Liver (tissue), 9 donors: ENCODE measurements around the gene RASGRF1. TPM values are rescaled to one million over a fixed set of nuclear protein-coding genes. Genes with fewer than 3 reads are reported as not detected.

Experiments used
- DNase-seq: peaks from one replicate; pipeline ENCODE4 v3.0.0-alpha.2; 2017; ENCODE audit warnings: low spot score
- H3K27ac ChIP-seq, 2 donors: one replicate each; pipeline ENCODE4 v1.7.0; 2013; ENCODE audit warnings: inconsistent platforms in 2 of 2, low read length in 2 of 2, control low read depth in 1 of 2, low read depth in 1 of 2, mild to moderate bottlenecking in 1 of 2
- H3K27me3 ChIP-seq, 4 donors: one replicate each; pipeline versions ENCODE4 v1.6.1 to v1.7.0; 2013; ENCODE audit warnings: low read length in 3 of 4, inconsistent platforms in 1 of 4, mild to moderate bottlenecking in 1 of 4, moderate library complexity in 1 of 4; ENCODE audit not compliant: control insufficient read depth in 4 of 4, insufficient read depth in 4 of 4
- H3K36me3 ChIP-seq, 4 donors: one replicate each; pipeline versions ENCODE4 v1.6.1 to v1.7.0; 2013; ENCODE audit warnings: low read length in 3 of 4, mild to moderate bottlenecking in 3 of 4, low read depth in 1 of 4, moderate library complexity in 1 of 4; ENCODE audit not compliant: control insufficient read depth in 4 of 4, insufficient read depth in 3 of 4
- H3K4me1 ChIP-seq, 4 donors: one replicate each; pipeline versions ENCODE4 v1.6.1 to v1.7.0; 2013; ENCODE audit warnings: low read length in 3 of 4, mild to moderate bottlenecking in 3 of 4, moderate library complexity in 1 of 4; ENCODE audit not compliant: control insufficient read depth in 4 of 4, insufficient read depth in 4 of 4
- H3K4me3 ChIP-seq, 3 donors: one replicate each; pipeline versions ENCODE4 v1.6.1 to v1.7.0; 2013; ENCODE audit warnings: low read length in 3 of 3, control low read depth in 1 of 3, low read depth in 1 of 3, mild to moderate bottlenecking in 1 of 3
- H3K9ac ChIP-seq, 2 donors: one replicate each; pipeline ENCODE4 v1.7.0; 2013; ENCODE audit warnings: low read length in 2 of 2, mild to moderate bottlenecking in 2 of 2, moderate library complexity in 2 of 2, control low read depth in 1 of 2, low read depth in 1 of 2
- H3K9me3 ChIP-seq, 4 donors: one replicate each; pipeline versions ENCODE4 v1.6.1 to v1.7.0; 2013; ENCODE audit warnings: low read length in 3 of 4; ENCODE audit not compliant: control insufficient read depth in 4 of 4
- FOXA1 ChIP-seq: IDR thresholded peaks from 2 replicates; pipeline ENCODE4 v1.6.1; 2016; ENCODE audit warnings: antibody characterized with exemption
- GABPA ChIP-seq, 2 donors: IDR thresholded peaks in 1 of 2; conservative IDR thresholded peaks in 1 of 2; 2 replicates each; pipeline ENCODE4 v1.6.1; 2016; ENCODE audit warnings: antibody characterized with exemption in 2 of 2, mild to moderate bottlenecking in 1 of 2, moderate library complexity in 1 of 2
- HNF4A ChIP-seq, 2 donors: conservative IDR thresholded peaks; 2 replicates each; pipeline ENCODE4 v1.6.1; 2016; ENCODE audit warnings: antibody characterized with exemption in 2 of 2, mild to moderate bottlenecking in 2 of 2
- JUND ChIP-seq, 2 donors: IDR thresholded peaks; 2 replicates each; pipeline ENCODE4 v1.6.1; 2016; ENCODE audit warnings: antibody characterized with exemption in 2 of 2
- NR2F2 ChIP-seq: IDR thresholded peaks from 2 replicates; pipeline ENCODE4 v1.6.1; 2016; ENCODE audit warnings: antibody characterized with exemption
- RAD21 ChIP-seq, 2 donors: IDR thresholded peaks; 2 replicates each; pipeline ENCODE4 v1.6.1; 2016; ENCODE audit warnings: antibody characterized with exemption in 2 of 2, mild to moderate bottlenecking in 2 of 2
- REST ChIP-seq: IDR thresholded peaks from 2 replicates; pipeline ENCODE4 v1.6.1; 2016; ENCODE audit warnings: antibody characterized with exemption, mild to moderate bottlenecking
- RXRA ChIP-seq, 2 donors: IDR thresholded peaks; 2 replicates each; pipeline ENCODE4 v1.6.1; 2017 to 2018; ENCODE audit warnings: antibody characterized with exemption in 2 of 2, mild to moderate bottlenecking in 1 of 2
- SP1 ChIP-seq: IDR thresholded peaks from 2 replicates; pipeline ENCODE4 v1.6.1; 2018; ENCODE audit warnings: antibody characterized with exemption, mild to moderate bottlenecking
- YY1 ChIP-seq: IDR thresholded peaks from 2 replicates; pipeline ENCODE4 v1.6.1; 2016; ENCODE audit warnings: antibody characterized with exemption, mild to moderate bottlenecking
- ZBTB33 ChIP-seq: IDR thresholded peaks from 2 replicates; pipeline ENCODE4 v1.6.1; 2016; ENCODE audit warnings: antibody characterized with exemption
- WGBS: extraction: QIAGEN DNeasy Blood & Tissue Kit; methylation state at CpG from one replicate; pipeline ENCODE4 v1.1.7; 2013; 5-methylcytosine and 5-hydroxymethylcytosine counted together
- polyA plus RNA-seq, 2 donors: library from polyadenylated mRNA; stranded (reverse) in 1 of 2; unstranded in 1 of 2; fragments of 200-250 nt in 1 of 2; fragments of >200 nt in 1 of 2; fragmentation: Nextera tagmentation in 1 of 2; extraction: Ambion mirVana in 1 of 2; gene quantifications; one replicate each; pipeline versions ENCODE4 v1.2.1 to v1.2.3, GENCODE V29; 2013 to 2015
- total RNA-seq, 2 donors: library from RNA; depleted of rRNA; stranded (reverse); fragments of >200 nt; gene quantifications; one replicate each; pipeline ENCODE4 v1.2.3, GENCODE V29; 2014
- donor health status: healthy.
- donor health status: healthy.
- donor health status: healthy.
- donor health status: healthy.
- donor health status: healthy.

The RASGRF1 gene
- total and polyA plus RNA-seq, 4 donors: 0.28 TPM; not detected in 3

GRCh38 chr15:78934655-78935023 is 155.9 kb downstream of the RASGRF1 start:
- DNase-seq: no peak
- H3K4me3 ChIP-seq: no peak overlapping the region
- H3K36me3 ChIP-seq: peaks cover 3 to 25% (median 15%) of the 10 kb centered on the region in 4 donors
- TF ChIP-seq YY1 (no peak), REST (no peak), GABPA (IDR thresholded peaks at IDR 0.05 in 1 of 2, conservative IDR thresholded peaks at IDR 0.05 in 1 of 2) (no peak), SP1 (no peak)
- H3K27ac ChIP-seq: no peak overlapping the region
- H3K27me3 ChIP-seq: no peaks in the 10 kb centered on the region
- H3K9ac ChIP-seq: no peak overlapping the region
- H3K4me1 ChIP-seq: peaks cover 10 to 30% (median 21%) of the 10 kb centered on the region in 4 donors
- no peaks in the 10 kb centered on the region for H3K9me3 ChIP-seq
- 77% methylated on average over 5 of the region's 5 CpGs for WGBS

- peaks cover 10 to 30% (median 21%) of the 10 kb centered on the region in 4 donors for H3K4me1 ChIP-seq
- H3K36me3 ChIP-seq: peaks cover 3 to 27% (median 15%) of the 10 kb centered on the region in 4 donors
- no peaks in the 10 kb centered on the region for H3K9me3 ChIP-seq
- no peak for DNase-seq
- H3K4me3 ChIP-seq: no peak overlapping the region
- TF ChIP-seq RXRA (IDR thresholded peaks at IDR 0.05): peak in 1 of 2 donors; percentile 10
- TF ChIP-seq GABPA (IDR thresholded peaks at IDR 0.05 in 1 of 2, conservative IDR thresholded peaks at IDR 0.05 in 1 of 2): no peak
- TF ChIP-seq ZBTB33: no peak
- peak; percentile 51 for TF ChIP-seq NR2F2
- TF ChIP-seq HNF4A (conservative IDR thresholded peaks at IDR 0.05): peak in 1 of 2 donors; percentile 18
- peak in 1 of 2 donors; percentile 52 for TF ChIP-seq RAD21 (IDR thresholded peaks at IDR 0.05)
- no peak overlapping the region for H3K27ac ChIP-seq
- 65% methylated on average over 20 of the region's 20 CpGs for WGBS
- H3K27me3 ChIP-seq: no peaks in the 10 kb centered on the region
- H3K9ac ChIP-seq: no peak overlapping the region
Observed at GRCh38 chr15:78933823-78934654, 156.5 kb downstream of the RASGRF1 start.

GRCh38 chr15:78933187-78933822 is 157.3 kb downstream of the RASGRF1 start:
- Histone ChIP-seq H3K36me3 (peaks cover 3 to 27% (median 14%) of the 10 kb centered on the region in 4 donors), H3K27me3 (no peaks in the 10 kb centered on the region), H3K9ac (no peak overlapping the region), H3K4me3 (no peak overlapping the region), H3K4me1 (peaks cover 10 to 30% (median 21%) of the 10 kb centered on the region in 4 donors), H3K27ac (no peak overlapping the region), H3K9me3 (no peaks in the 10 kb centered on the region)
- WGBS: 89% methylated on average over 12 of the region's 12 CpGs
- peak; percentile 25 for DNase-seq
- TF ChIP-seq YY1 (no peak), FOXA1 (no peak), ZBTB33 (no peak), GABPA (IDR thresholded peaks at IDR 0.05 in 1 of 2, conservative IDR thresholded peaks at IDR 0.05 in 1 of 2) (no peak), REST (no peak), JUND (IDR thresholded peaks at IDR 0.05) (no peak)
